Glutamatergic neuron (in vitro differentiated cells): ENCODE measurements around the gene ATXN10. TPM values are rescaled to one million over a fixed set of nuclear protein-coding genes. Genes with fewer than 3 reads are reported as not detected.

ENCODE experiments used
- DNase-seq: peaks from one replicate; pipeline ENCODE4 v3.0.0; 2022
- H3K27ac Mint-ChIP-seq: one replicate; pipeline ENCODE4 v1.8.0; 2020; ENCODE audit warnings: mild to moderate bottlenecking, mixed read lengths, inconsistent platforms; ENCODE audit not compliant: unreplicated experiment
- H3K27me3 Mint-ChIP-seq: one replicate; pipeline ENCODE4 v1.8.0; 2020; ENCODE audit warnings: mild to moderate bottlenecking, moderate library complexity, mixed read lengths, inconsistent platforms; ENCODE audit not compliant: unreplicated experiment
- H3K36me3 Mint-ChIP-seq: one replicate; pipeline ENCODE4 v1.8.0; 2020; ENCODE audit warnings: mild to moderate bottlenecking, mixed read lengths, inconsistent platforms; ENCODE audit not compliant: unreplicated experiment
- H3K4me1 Mint-ChIP-seq: one replicate; pipeline ENCODE4 v1.8.0; 2020; ENCODE audit warnings: mild to moderate bottlenecking, low read depth, mixed read lengths, inconsistent platforms; ENCODE audit not compliant: unreplicated experiment
- H3K4me3 Mint-ChIP-seq: one replicate; pipeline ENCODE4 v1.8.0; 2020; ENCODE audit warnings: mild to moderate bottlenecking, mixed read lengths, inconsistent platforms; ENCODE audit not compliant: unreplicated experiment
- H3K9me3 Mint-ChIP-seq: one replicate; pipeline ENCODE4 v1.8.0; 2020; ENCODE audit warnings: mild to moderate bottlenecking, moderate library complexity, mixed read lengths, inconsistent platforms; ENCODE audit not compliant: unreplicated experiment
- CTCF ChIP-seq: fragments of 200-600 bp; sonication (generic); IDR thresholded peaks from one replicate; pipeline ENCODE4 v1.5.0; 2021; ENCODE audit not compliant: partially characterized antibody, unreplicated experiment
- total RNA-seq: library from RNA; stranded (reverse); fragmentation: NEBNext Ultra II Directional; extraction: Animal tissue kit (Norgen Biotek cat#: 25700); gene quantifications from one replicate; pipeline ENCODE4 v1.2.1, GENCODE V29; 2021; ENCODE audit not compliant: unreplicated experiment

ATXN10 gene
- total RNA-seq, 1 donor from 2014 or later = 191 TPM

GRCh38 chr22:45754822-45755221 is 83.2 kb downstream of the ATXN10 start:
- Mint-ChIP-seq H3K36me3 (no peaks in the 10 kb centered on the region), H3K27me3 (peaks cover 4% of the 10 kb centered on the region), H3K9me3 (no peaks in the 10 kb centered on the region), H3K4me1 (peaks cover 4% of the 10 kb centered on the region), H3K4me3 (no peak overlapping the region), H3K27ac (no peak overlapping the region)
- no peak for TF ChIP-seq CTCF
- no peak for DNase-seq

- Mint-ChIP-seq H3K36me3 (no peaks in the 10 kb centered on the region), H3K4me3 (no peak overlapping the region), H3K27ac (no peak overlapping the region), H3K9me3 (no peaks in the 10 kb centered on the region), H3K4me1 (peaks cover 4% of the 10 kb centered on the region), H3K27me3 (peaks cover 4% of the 10 kb centered on the region)
- no peak for TF ChIP-seq CTCF
- no peak for DNase-seq
Observed at GRCh38 chr22:45756558-45756957, 84.9 kb downstream of the ATXN10 start.

- no peak overlapping the region for H3K4me3 Mint-ChIP-seq
- no peak for DNase-seq
- H3K27me3 Mint-ChIP-seq = peaks cover 4% of the 10 kb centered on the region
- H3K27ac Mint-ChIP-seq = no peak overlapping the region
- TF ChIP-seq CTCF = no peak
- H3K9me3 Mint-ChIP-seq = no peaks in the 10 kb centered on the region
- H3K36me3 Mint-ChIP-seq = no peaks in the 10 kb centered on the region
- peaks cover 5% of the 10 kb centered on the region for H3K4me1 Mint-ChIP-seq
Observed at GRCh38 chr22:45757068-45757467, 85.4 kb downstream of the ATXN10 start.

GRCh38 chr22:45757936-45758335 is 86.3 kb downstream of the ATXN10 start:
- TF ChIP-seq CTCF = no peak
- Mint-ChIP-seq H3K36me3 (no peaks in the 10 kb centered on the region), H3K9me3 (no peaks in the 10 kb centered on the region), H3K4me1 (peaks cover 12% of the 10 kb centered on the region), H3K27me3 (peaks cover 4% of the 10 kb centered on the region), H3K4me3 (no peak overlapping the region), H3K27ac (no peak overlapping the region)
- DNase-seq = no peak

GRCh38 chr22:45758603-45759002 is 87.0 kb downstream of the ATXN10 start:
- Mint-ChIP-seq H3K4me1 (peaks cover 16% of the 10 kb centered on the region), H3K9me3 (no peaks in the 10 kb centered on the region), H3K4me3 (no peak overlapping the region)

More at GRCh38 chr22:45758603-45759002, 87.0 kb downstream of the ATXN10 start:
- Mint-ChIP-seq H3K27ac (no peak overlapping the region), H3K36me3 (no peaks in the 10 kb centered on the region), H3K27me3 (peaks cover 4% of the 10 kb centered on the region)
- TF ChIP-seq CTCF = no peak
- no peak for DNase-seq
